DMS 273 (cell line): Measurements from ENCODE around the gene MYO1D.

Experiments used
- DNase-seq: peaks from one replicate; lab custom pipeline; 2025; ENCODE audit not compliant: unreplicated experiment; lab: John Stamatoyannopoulos, UW

Gene MYO1D

GRCh38 chr17:32516940-32517701 lies 359.8 kb downstream of the MYO1D start:
- DNase-seq = no peak

- DNase-seq = peak; percentile 30
These were observed 360.5 kb downstream of the MYO1D start for GRCh38 chr17:32516450-32516849.

GRCh38 chr17:32515677-32516383 lies 361.1 kb downstream of the MYO1D start:
- DNase-seq = no peak

- no peak for DNase-seq
These were observed 362.3 kb downstream of the MYO1D start for GRCh38 chr17:32514606-32515005.

- DNase-seq = no peak
These were observed 363.3 kb downstream of the MYO1D start for GRCh38 chr17:32513579-32513978.

GRCh38 chr17:32512328-32512727 lies 364.6 kb downstream of the MYO1D start:
- no peak for DNase-seq

- no peak for DNase-seq
These were observed 366.5 kb downstream of the MYO1D start for GRCh38 chr17:32510466-32510865.

GRCh38 chr17:32508926-32509325 lies 368.0 kb downstream of the MYO1D start:
- no peak for DNase-seq

GRCh38 chr17:32504166-32504990 lies 372.5 kb downstream of the MYO1D start:
- DNase-seq = no peak

GRCh38 chr17:32503251-32504165 lies 373.4 kb downstream of the MYO1D start:
- DNase-seq = peak; percentile 16

GRCh38 chr17:32502710-32503109 lies 374.2 kb downstream of the MYO1D start:
- no peak for DNase-seq

- DNase-seq = no peak
These were observed 374.9 kb downstream of the MYO1D start for GRCh38 chr17:32502013-32502412.

GRCh38 chr17:32498391-32498790 lies 378.5 kb downstream of the MYO1D start:
- peak; percentile 53 for DNase-seq

- no peak for DNase-seq
These were observed 379.3 kb downstream of the MYO1D start for GRCh38 chr17:32497431-32498205.

GRCh38 chr17:32496395-32497073 lies 380.4 kb downstream of the MYO1D start:
- no peak for DNase-seq

GRCh38 chr17:32495359-32496231 lies 381.3 kb downstream of the MYO1D start:
- DNase-seq = peak; percentile 83

GRCh38 chr17:32494621-32495358 lies 382.1 kb downstream of the MYO1D start:
- DNase-seq = peak; percentile 97
